NCI-H748 (cell line): ENCODE results near the gene TPD52L1.
"Not testable (repeated sequence)": the region's sequence is repeated elsewhere in the genome, so short reads cannot be mapped to it uniquely, and the experiment has no call there.

Source experiments
- DNase-seq: peaks from one replicate; lab custom pipeline; 2025; ENCODE audit not compliant: unreplicated experiment; lab: John Stamatoyannopoulos, UW

TPD52L1 gene, protein sequence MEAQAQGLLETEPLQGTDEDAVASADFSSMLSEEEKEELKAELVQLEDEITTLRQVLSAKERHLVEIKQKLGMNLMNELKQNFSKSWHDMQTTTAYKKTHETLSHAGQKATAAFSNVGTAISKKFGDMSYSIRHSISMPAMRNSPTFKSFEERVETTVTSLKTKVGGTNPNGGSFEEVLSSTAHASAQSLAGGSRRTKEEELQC

DNA sequence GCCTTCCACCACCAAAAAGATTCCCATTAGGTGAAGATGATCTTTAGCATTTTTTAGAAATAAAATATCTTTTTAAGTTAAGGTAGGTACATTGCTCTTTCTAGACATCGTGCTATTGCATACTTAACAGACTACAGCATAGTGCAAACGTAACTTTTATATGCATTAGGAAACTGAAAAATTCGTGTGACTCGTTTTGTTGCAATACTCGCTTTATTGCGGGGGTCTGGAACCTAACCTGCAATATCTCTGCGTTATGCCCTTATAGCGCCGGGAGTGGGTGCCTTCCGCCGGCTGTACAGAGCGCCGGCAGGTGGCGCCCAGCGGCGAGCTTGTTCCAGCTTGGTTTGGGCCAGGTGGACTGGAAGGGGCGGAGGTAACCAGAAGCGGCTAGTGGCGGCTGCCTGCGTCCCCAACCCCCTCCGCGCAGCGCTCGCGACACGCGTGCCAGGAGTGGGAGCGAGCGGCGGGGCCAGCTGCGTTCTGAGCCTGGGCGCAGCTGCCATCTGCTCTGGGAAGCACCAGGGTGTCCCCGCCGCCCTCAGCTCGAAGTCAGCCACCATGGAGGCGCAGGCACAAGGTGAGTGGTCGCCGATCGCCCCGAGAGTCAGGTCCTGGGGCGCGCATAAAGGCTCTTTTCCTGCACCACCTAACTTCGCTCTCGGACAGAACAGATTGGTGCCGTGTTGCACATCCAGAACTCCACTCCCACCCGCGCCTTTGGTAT is at the start of gene TPD52L1:
TSS of gene TPD52L1 (plus strand) at position 383 of the 727 bp plus-strand sequence. CDS start at position 562, 179 bp downstream.
- DNase-seq, result peak; percentile 92

DNA sequence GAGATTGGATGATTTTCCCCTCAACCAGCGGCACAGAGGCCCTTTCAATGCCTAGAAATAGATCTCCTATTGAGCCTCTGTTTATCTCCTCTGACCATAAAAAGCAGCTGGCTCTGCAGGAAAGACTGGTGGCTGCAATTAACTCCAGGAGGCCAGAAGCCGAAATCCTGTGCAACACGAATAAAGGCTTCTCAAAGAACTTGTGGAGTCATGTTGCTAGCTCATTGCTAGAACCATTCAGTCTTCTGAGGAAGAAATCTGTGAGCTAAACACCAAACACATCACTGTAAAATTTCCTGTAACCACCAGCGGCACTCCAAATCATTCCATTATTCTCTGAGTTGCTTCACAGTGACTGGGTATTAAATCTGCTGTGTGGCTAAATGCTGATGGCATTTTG is 49.1 kb upstream of the TPD52L1 start:
- DNase-seq, result peak; percentile 75

DNA sequence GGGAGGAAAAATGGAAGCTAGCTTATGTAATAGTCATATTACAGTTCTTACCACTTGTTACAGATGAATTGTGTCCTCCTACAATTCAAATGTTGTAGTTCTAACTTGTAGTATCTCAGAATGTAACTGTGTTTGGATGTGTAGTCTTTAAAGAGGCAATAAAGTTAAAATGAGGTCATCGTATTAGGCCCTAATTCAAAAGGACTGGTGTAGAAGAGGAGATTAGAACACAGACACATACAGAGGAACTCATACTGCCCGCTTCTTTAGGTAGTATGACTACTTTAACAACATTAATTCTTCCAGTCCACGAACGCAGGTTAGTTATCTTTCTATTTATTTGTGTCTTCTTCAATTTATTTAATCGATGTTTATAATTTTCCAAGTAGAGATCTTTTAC is 46.5 kb upstream of the TPD52L1 start:
- DNase-seq, result no peak

DNA sequence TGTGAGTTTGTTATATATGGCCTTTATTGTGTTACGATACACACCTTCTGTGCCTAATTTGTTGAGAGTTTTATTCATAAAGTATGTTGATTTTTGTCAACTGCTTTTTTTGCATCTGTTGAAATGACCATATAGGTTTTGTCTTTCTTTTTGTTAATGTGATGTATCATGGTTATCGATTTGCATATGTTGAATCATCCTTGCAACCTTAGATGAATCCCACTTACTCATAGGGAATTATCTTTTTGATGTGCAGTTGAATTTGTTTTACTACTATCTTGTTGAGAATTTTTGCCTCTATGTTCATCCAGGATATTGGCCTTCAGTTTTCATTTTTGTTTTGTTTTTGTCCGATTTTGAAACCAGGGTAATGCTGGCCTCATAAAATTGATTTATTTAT is 45.7 kb upstream of the TPD52L1 start:
- DNase-seq, result no peak

DNA sequence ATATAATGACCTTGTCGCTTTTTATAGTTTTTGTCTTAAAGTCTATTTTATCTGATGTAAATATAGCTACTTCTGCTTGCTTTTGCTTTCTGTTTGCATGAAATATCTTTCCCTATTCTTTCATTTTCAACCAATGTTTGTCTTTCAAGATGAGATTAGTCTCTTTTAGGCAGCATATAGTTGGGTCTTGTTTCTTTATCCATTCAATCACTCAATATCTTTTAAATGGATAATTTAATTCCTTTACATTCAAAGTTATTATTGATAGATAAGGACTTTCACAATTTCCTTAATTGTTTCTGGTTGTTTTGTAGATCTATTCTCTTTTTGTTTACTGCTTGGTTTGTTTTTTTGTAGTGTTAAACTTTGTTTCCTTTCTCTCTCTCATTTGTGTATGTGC is 43.5 kb upstream of the TPD52L1 start:
- no peak for DNase-seq

DNA sequence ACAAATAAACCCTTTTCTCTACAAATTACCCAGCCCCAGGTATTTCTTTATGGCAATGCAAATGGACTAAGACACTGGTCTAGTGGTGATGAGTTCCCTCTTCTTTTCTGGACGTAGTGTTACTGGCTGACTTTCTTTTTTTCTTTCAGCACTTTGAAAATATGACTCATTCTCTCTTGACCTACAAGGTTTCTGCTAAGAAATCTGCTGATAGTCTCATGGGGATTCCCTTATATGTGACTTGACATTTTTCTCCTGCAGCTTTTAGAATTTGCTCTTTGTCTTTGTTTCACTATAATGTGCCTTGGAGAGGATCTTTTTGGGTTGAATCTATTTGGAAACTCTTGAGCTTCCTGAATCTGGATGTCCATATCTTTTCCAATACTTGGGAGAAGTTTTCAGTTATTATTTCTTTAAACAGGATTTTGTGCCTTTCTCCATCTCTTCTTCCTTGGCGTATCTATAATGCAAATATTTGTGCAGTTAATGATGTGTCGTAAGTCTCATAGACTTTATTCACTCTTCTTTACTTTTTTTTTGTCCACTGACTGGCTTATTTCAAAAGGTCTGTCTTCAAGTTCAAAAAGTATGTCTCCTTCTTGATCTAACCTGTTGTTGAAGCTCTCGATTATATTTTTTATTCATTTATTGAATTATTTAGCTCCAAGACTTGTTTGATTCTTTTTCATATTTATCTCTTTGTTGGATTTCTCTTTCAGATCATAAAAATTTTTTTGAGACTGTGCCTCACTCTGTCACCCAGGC is 42.2 kb upstream of the TPD52L1 start:
- DNase-seq, result peak; percentile 6

DNA sequence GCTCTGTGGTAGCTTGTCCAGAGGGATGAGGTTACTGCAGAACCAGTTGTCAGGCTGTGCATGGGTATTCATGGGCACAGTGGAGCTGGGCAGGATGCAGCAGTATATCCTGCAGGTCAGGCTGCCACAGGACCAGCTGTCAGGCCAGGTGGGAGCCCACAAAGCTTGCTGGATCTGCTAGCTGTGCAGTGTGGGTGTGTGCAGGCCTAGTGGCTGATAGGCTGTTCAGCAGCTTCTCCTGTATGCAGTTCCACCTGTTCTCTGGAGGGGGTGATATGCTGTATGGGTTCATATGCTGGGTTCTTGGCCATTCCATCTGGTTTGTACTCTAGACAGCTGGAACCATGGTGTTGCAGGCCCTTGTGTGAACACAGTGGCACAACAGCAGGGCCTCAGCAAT is 40.6 kb upstream of the TPD52L1 start:
- no peak for DNase-seq

DNA sequence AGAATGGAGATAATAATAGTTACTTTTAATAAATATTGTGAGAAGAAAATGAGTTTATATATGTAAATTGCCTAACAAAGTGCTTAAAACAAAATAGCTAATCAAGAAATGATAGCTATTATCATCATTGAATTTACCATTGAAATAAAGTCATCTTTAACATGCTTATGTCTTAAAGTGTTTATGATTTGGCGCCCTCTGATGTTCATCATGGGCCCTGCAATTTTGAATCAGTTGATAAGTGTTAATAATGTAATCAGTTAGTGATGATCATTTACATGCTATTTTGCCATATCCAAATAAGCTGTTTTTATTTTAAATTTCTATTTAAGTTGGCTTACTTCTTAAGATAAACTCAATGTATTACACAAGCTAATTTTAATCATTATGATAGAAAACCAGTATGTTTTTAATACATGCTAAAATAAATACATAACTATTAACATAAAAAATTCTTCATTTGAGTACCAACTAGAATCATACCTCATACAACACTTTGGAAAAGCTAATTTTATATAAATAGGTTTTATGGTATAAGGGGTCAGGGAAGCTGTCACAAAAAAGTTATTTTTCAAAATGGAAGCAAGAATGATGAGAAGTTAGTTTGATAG is 39.2 kb upstream of the TPD52L1 start:
- peak; percentile 70 for DNase-seq

DNA sequence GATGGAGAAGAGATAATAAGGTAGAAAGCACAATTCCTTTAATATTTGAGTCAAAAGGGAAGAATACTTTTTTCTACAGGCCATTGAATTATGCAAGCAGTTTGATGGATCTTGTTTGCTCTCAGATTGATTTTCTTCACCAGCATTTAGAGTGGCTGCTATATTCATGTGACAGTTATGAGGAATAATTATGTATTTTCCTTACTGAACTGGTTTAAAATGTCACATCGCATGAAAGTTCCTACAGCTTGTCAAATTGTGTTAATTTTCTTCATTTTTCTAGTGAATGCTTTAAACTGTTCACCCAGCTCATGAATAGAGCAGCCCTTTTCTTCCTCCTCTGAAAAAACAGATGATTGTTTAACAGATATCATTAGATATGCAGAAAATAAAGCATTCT is 37.4 kb upstream of the TPD52L1 start:
- DNase-seq, result no peak

DNA sequence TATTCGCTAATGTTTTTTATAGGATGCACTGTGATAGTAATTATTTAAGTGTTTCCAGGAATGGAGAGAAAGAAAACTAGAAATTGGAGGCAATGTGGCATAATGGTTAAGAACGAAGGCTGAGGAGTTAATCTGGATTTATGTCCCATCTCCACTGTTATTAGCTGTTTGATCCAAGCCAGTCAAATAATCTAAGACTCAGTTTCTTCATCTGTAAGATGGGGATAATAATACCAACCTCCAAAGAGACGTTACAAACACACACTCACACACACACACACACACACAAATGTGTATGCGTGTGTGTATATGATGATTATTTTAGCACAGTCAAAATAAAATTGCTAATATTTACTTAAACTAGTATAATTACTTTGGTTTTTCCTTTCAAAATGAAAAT is 36.9 kb upstream of the TPD52L1 start:
- no peak for DNase-seq

DNA sequence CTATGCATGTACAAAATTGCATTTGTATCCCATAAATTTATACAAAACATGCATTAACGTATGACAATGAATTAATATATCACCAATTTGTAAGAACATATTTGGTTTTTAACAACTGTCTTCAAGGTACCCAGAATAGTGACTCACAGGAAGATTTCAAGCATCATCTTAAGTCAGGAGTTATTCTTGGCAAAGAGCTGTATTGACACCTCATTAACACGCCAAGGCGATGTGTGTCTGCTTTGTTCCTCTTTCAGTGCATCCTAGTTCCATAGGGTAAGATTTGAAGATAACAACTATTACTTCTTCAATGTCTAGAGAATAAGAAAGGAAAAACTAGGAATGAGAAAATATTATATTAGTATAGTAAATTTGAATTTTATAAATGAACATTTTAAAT is 35.8 kb upstream of the TPD52L1 start:
- no peak for DNase-seq

DNA sequence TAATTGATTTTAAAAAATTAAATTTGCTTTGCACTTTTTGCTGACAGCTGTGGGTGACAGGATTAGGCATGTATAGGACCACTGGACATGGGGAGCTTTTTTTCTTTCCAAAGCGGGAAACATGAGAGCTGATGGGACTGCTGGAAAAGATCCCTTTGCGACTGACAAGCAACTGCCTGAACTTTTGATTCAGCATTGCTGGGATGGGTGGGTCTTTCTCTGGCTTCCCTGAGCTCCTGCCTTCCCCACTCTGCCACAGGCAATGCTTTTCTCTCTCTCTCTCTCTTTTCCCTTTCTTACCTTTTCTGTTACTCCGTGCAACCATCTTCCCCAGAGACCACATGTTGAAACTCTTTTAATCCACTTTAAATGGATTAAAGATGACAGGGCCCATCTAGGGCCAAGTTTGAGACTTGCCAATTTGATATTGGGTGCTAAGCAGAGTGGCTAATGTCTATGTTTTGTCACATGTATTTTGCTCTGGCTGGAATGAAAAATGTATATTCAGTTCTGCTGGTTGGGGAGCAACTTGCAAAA is 33.5 kb upstream of the TPD52L1 start:
- no peak for DNase-seq

DNA sequence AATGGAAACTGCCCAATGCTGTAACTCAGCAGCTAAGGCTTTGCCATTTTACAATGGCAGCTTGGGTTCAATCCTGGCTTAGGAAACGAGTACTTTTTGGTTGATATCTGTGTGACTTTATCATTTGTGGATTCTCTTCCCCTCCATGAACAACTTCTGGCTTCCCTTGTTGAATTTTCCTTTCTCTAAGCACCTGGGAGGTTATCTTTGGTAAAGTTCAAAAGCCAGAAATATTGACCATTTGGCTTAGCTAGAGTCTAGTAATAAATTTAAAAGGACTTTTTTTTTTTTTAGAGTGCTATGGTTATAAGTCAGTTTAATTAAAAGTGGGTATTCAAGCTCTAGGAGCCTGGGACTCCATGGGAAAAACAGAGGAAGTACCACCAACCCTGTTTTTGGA is 31.7 kb upstream of the TPD52L1 start:
- no peak for DNase-seq

DNA sequence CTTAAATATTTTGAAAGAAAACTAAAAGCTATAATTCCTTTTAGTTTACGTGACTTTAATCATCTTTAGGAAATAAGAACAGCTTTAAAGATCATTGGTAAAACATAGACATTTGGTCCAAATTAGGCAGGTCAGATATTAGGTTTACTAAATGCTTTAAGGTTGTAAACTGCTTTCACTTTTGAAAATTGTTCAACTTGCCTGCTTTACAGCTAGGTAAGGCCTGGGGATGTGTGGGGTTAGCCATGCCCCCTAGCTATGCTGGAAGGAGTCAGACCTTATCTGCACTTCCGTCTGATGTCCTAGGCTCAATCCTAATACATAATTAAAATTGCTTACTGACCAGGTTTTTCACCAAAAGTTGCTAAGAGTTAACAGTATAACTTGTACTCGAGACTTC is 30.5 kb upstream of the TPD52L1 start:
- no peak for DNase-seq

DNA sequence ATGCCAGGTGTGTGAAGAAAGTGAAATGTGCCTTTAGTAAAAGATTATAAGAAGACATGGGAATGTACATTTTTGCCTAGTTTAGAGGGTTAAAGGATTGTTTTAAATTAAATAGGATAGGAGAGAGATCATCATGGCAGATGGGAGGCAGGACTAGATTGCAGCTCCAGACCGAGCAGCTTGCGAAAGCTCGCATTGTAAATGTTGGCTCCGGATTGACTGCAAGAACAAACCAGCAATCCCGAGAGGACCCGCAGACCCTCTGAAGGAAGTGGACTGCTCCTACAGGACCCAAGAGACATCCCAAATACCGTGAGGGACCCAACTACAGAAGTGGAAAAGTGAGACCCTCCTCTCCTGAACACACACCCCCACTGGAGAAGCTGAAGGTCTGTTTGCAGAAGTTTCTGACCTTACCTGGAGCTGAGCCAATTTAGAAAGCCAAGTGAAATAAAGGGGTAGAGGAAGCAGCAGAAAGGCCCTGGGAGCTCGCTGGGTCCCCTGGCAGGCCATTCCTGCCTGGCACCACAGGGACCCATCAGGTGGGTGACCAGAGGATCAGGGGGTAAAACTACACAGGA is 30.0 kb upstream of the TPD52L1 start:
- DNase-seq, result no peak

DNA sequence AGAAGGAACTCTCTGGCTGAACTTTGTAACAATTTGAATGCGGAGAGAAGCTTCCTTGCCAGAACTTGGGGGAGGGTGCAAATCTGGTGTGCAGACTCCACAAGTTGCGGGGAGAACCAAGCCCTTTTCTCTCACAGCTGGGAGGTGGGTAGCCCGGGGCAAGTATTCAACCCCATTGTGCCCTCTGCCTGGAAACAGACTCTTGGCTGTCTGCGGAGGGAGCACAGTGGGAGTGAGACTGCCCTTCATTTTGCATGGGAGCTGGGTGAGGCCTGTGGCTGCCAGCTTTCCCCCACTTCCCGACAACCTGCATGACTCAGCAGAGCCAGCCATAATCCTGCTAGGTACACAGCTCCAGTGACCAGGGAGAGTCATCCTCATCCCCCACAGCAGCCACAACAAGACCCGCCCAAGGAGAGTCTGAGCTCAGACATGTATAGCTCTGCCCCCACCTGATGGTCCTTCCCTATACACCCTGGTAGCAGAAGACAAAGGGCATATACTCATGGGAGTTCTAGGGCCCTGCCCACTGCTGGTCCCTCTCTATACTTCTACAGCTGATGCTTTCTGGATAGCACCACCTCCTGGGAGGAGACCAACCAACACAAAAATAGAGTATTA is 29.4 kb upstream of the TPD52L1 start:
- DNase-seq, result no peak

DNA sequence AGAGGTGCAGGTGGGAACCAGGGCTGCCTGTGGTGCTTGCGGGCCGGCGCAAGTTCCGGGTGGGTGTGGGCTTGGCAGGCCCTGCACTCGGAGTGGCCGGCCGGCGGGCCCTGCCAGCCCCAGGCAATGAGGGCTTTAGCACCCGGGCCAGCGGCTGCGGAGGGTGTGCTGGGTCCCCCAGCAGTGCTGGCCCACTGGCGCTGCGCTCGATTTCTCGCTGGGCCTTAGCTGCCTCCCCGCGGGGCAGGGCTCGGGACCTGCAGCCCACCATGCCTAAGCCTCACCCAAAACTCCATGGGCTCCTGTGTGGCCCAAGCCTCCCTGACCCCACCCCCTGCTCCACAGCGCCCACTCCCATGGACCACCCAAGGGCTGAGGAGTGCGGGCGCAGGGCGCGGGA is 27.7 kb upstream of the TPD52L1 start:
- not testable (repeated sequence) for DNase-seq

DNA sequence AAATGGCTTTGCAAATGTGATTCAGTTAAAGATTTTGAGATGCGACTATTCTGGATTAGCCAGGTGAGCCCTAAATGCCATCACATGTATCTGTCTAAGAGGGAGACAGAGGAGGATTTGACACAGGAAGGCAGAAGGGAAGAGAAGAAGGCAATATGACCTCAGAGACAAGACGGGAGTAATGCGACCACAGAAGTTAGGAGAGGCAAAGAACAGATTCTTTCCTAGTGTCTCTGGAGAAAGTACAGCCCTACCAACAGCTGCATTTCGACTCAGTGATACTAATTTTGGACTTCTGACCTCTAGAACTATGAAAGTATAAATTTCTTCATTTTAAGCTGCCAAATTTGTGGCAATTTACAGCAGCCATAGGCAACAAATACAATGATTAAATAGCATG is 24.2 kb upstream of the TPD52L1 start:
- no peak for DNase-seq

DNA sequence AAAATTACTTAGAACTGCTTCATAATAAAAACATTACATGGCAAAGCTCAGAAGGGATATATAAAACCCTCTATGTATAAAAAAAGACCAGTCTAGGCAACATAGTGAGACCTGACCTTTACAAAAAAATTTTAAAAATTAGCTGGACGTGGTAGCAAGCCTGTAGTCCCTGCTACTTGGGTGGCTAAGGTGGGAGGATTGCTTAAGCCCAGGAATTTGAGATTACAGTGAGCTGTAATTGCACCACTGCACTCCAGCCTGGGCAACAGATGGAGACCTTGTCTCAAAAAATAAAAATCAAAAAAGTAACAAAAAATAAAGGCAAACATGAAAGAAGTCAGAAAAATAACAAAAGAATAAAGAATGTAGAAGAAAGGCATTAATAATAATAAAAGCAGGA is 21.5 kb upstream of the TPD52L1 start:
- no peak for DNase-seq

DNA sequence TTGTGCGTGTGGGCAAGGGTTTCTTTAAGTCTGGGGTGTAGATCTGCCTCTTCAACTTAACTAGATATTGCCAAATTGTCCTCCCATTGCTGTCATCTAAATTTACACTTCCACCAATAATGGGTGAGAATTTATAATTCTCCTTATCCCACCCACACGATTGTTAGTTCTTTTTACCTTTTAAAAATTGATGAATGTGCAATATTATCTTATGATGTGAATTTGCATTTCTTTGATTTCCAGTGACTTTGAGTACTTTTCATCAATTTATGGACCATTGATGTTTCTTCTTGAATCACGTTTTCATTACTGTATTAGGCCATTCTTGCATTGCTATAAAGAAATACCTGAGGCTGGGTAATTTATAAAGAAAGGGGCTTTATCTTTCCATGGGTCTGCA is 17.2 kb upstream of the TPD52L1 start:
- no peak for DNase-seq

DNA sequence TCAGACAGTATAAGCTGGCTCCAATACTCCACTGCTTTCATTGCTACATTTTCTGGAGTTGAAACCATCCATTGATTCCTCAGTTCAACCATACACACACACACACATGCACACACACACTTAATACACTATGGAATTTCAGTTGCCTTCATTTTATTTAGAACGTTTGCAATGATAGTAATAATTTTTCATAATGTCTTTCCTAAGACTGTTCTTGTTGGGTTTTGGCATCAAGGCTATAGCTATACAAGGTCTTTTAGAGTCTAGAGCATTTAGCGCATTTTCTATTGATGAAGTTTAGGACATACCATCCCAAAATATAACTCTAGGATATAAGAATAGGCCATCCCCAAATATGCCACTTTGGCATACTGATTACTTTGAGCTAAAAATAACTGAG is 15.5 kb upstream of the TPD52L1 start:
- DNase-seq, result no peak
